ENCODE results near the gene MEI4.

MEI4 gene

GRCh38 chr6:77853401-77853800 is 200.6 kb downstream of the MEI4 start:
- TF ChIP-seq ZFX (IDR thresholded peaks at IDR 0.05): no peak
- H3K27ac ChIP-seq: no peak overlapping the region

- no peak for TF ChIP-seq CTCF (conservative IDR thresholded peaks at IDR 0.05)
- no peak for TF ChIP-seq ZFX (IDR thresholded peaks at IDR 0.05)
Observed at GRCh38 chr6:77856391-77856790, 203.6 kb downstream of the MEI4 start.

GRCh38 chr6:77857421-77857820 is 204.6 kb downstream of the MEI4 start:
- TF ChIP-seq CTCF (conservative IDR thresholded peaks at IDR 0.05) (no peak), ZFX (IDR thresholded peaks at IDR 0.05) (no peak)

More at GRCh38 chr6:77856391-77856790, 203.6 kb downstream of the MEI4 start:
- no peak overlapping the region for H3K27ac ChIP-seq

GRCh38 chr6:77876300-77876699 is 223.5 kb downstream of the MEI4 start:
- no peak overlapping the region for H3K27ac ChIP-seq
- TF ChIP-seq ZFX (IDR thresholded peaks at IDR 0.05): no peak
- no peak for TF ChIP-seq CTCF (conservative IDR thresholded peaks at IDR 0.05)

More at GRCh38 chr6:77857421-77857820, 204.6 kb downstream of the MEI4 start:
- H3K27ac ChIP-seq: no peak overlapping the region

GRCh38 chr6:77879527-77879926 is 226.7 kb downstream of the MEI4 start:
- H3K27ac ChIP-seq: no peak overlapping the region
- no peak for TF ChIP-seq CTCF (conservative IDR thresholded peaks at IDR 0.05)
- TF ChIP-seq ZFX (IDR thresholded peaks at IDR 0.05): no peak

GRCh38 chr6:77880501-77880900 is 227.7 kb downstream of the MEI4 start:
- TF ChIP-seq ZFX (IDR thresholded peaks at IDR 0.05): no peak
- no peak for TF ChIP-seq CTCF (conservative IDR thresholded peaks at IDR 0.05)
- H3K27ac ChIP-seq: no peak overlapping the region

GRCh38 chr6:77883851-77884250 is 231.0 kb downstream of the MEI4 start:
- TF ChIP-seq ZFX (IDR thresholded peaks at IDR 0.05) (no peak), CTCF (conservative IDR thresholded peaks at IDR 0.05) (no peak)
- no peak overlapping the region for H3K27ac ChIP-seq

GRCh38 chr6:77893391-77893790 is 240.6 kb downstream of the MEI4 start:
- no peak overlapping the region for H3K27ac ChIP-seq
- TF ChIP-seq ZFX (IDR thresholded peaks at IDR 0.05): no peak
- TF ChIP-seq CTCF (conservative IDR thresholded peaks at IDR 0.05): no peak

Measured in C4-2B (cell line).